Gastrocnemius medialis (tissue), 4 donors: Measurements from ENCODE around the gene ARV1.

Source experiments
- CTCF ChIP-seq, 5 experiments: fragments of 450-650 bp in 3 of 5; fragments of 200-600 bp in 2 of 5; sonication (generic) in 2 of 5; IDR thresholded peaks in 4 of 5; conservative IDR thresholded peaks in 1 of 5; 1 replicate in 4 of 5; 2 replicates in 1 of 5; pipeline ENCODE4 v1.5.1; 2016 to 2019; ENCODE audit warnings: antibody characterized with exemption in 5 of 5, mild to moderate bottlenecking in 3 of 5, moderate library complexity in 3 of 5
- POLR2A ChIP-seq, 2 donors: fragments of 450-650 bp; IDR thresholded peaks; one replicate each; pipeline ENCODE4 v1.6.1; 2017; ENCODE audit warnings: antibody characterized with exemption in 2 of 2, mild to moderate bottlenecking in 2 of 2, moderate library complexity in 2 of 2

- TF ChIP-seq CTCF (IDR thresholded peaks at IDR 0.05 in 4 of 5, conservative IDR thresholded peaks at IDR 0.05 in 1 of 5) (no peak), POLR2A (IDR thresholded peaks at IDR 0.05) (no peak)
Measured at GRCh38 chr1:231041719-231042261, 62.9 kb downstream of the ARV1 start.
